CD4-positive, alpha-beta T cell treated with Interleukin-17A for 1 hour (primary cell): Measurements from ENCODE around the gene TTBK1.
A peak's percentile ranks its signal among the peaks of the same experiment; 100 is the strongest.

Experiments
- DNase-seq: peaks from one replicate; pipeline ENCODE4 v3.0.0-alpha.2; 2020

The TTBK1 gene

GRCh38 chr6:43274127-43274915 is 31.0 kb downstream of the TTBK1 start:
- no peak for DNase-seq

GRCh38 chr6:43274916-43275597 is 31.8 kb downstream of the TTBK1 start:
- DNase-seq: peak; percentile 32

- peak; percentile 54 for DNase-seq
These were observed 32.7 kb downstream of the TTBK1 start for GRCh38 chr6:43275801-43276576.

- DNase-seq: no peak
These were observed 33.5 kb downstream of the TTBK1 start for GRCh38 chr6:43276577-43277305.

- DNase-seq: no peak
These were observed 34.0 kb downstream of the TTBK1 start for GRCh38 chr6:43277306-43277642.

- no peak for DNase-seq
These were observed 34.6 kb downstream of the TTBK1 start for GRCh38 chr6:43277643-43278523.

GRCh38 chr6:43278524-43279078 is 35.3 kb downstream of the TTBK1 start:
- DNase-seq: no peak

- no peak for DNase-seq
These were observed 37.0 kb downstream of the TTBK1 start for GRCh38 chr6:43280234-43280633.

- no peak for DNase-seq
These were observed 38.8 kb downstream of the TTBK1 start for GRCh38 chr6:43282060-43282459.

- no peak for DNase-seq
These were observed 39.6 kb downstream of the TTBK1 start for GRCh38 chr6:43282636-43283513.

- DNase-seq: no peak
These were observed 40.2 kb downstream of the TTBK1 start for GRCh38 chr6:43283514-43283901.

- DNase-seq: no peak
These were observed 40.6 kb downstream of the TTBK1 start for GRCh38 chr6:43283905-43284304.

GRCh38 chr6:43284991-43285781 is 41.9 kb downstream of the TTBK1 start:
- DNase-seq: no peak

GRCh38 chr6:43285832-43286231 is 42.6 kb downstream of the TTBK1 start:
- DNase-seq: no peak

GRCh38 chr6:43286456-43286979 is 43.2 kb downstream of the TTBK1 start:
- DNase-seq: no peak

- no peak for DNase-seq
These were observed 43.9 kb downstream of the TTBK1 start for GRCh38 chr6:43286980-43287716.

GRCh38 chr6:43287717-43288679 is 44.7 kb downstream of the TTBK1 start:
- no peak for DNase-seq
